HG03280 (cell line): Measurements from ENCODE around the gene GRB10.
"Not testable (repeated sequence)": the region's sequence is repeated elsewhere in the genome, so short reads cannot be mapped to it uniquely, and the experiment has no call there.

Experiments
- ATAC-seq: cut with Tn5 transposase; IDR thresholded peaks from one replicate; pipeline ENCODE4 v1.9.1; 2021; ENCODE audit warnings: mild to moderate bottlenecking, moderate library complexity; ENCODE audit not compliant: unreplicated experiment

Gene GRB10

GRCh38 chr7:50591098-50591479, 191.6 kb downstream of the GRB10 start:
- no peak for ATAC-seq

GRCh38 chr7:50590535-50590934, 192.2 kb downstream of the GRB10 start:
- no peak for ATAC-seq

GRCh38 chr7:50589364-50589763, 193.3 kb downstream of the GRB10 start:
- no peak for ATAC-seq

- ATAC-seq: no peak
These were observed 193.8 kb downstream of the GRB10 start for GRCh38 chr7:50588937-50589336.

GRCh38 chr7:50587737-50588136, 195.0 kb downstream of the GRB10 start:
- no peak for ATAC-seq

GRCh38 chr7:50584793-50585408, 197.8 kb downstream of the GRB10 start:
- no peak for ATAC-seq

DNA sequence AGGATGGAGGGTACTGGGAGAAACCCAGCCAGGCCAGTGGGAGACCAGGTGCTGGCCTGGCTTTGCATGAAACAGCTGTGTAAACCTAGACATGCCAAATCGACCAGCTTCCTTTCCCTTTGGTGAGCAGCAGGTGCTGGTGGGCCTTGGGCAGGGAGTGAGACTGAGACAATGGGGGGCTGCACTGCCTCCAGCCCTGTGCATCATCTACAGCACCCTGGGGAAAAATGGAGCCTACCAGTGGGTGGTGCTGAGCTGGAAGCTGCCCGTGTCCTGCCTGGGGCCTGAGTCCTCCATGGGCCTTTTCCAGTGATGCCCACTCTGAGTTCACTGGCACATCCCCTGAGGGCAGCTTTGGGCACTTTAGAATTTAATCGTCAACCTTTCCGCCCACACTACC, 198.3 kb downstream of the GRB10 start:
- no peak for ATAC-seq

- not testable (repeated sequence) for ATAC-seq
These were observed 199.4 kb downstream of the GRB10 start for GRCh38 chr7:50583295-50583694.

- not testable (repeated sequence) for ATAC-seq
These were observed 200.4 kb downstream of the GRB10 start for GRCh38 chr7:50582271-50582670.

GRCh38 chr7:50580666-50581065, 202.0 kb downstream of the GRB10 start:
- not testable (repeated sequence) for ATAC-seq

- ATAC-seq: no peak
These were observed 202.6 kb downstream of the GRB10 start for GRCh38 chr7:50580057-50580456.

GRCh38 chr7:50578105-50578504, 204.6 kb downstream of the GRB10 start:
- ATAC-seq: not testable (repeated sequence)

DNA sequence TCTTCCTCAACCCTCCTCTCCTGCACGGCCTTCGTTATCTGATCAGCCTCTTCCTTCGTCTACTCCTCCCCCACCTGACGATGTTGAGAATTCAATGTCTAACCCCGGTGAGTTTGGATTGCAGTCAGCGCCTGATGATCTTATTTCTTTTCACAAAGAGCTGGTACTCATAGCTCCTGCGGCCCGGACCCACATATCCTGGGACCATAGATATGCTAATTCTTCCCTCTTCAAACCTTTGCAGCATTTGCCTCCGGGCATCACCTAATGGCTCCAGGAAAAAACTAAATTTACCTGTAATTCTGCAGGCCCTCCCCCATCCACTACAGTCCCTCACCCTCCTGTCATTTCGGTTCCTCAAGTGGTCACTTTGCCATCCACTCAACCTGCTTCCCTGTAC, 205.1 kb downstream of the GRB10 start:
- ATAC-seq: no peak

DNA sequence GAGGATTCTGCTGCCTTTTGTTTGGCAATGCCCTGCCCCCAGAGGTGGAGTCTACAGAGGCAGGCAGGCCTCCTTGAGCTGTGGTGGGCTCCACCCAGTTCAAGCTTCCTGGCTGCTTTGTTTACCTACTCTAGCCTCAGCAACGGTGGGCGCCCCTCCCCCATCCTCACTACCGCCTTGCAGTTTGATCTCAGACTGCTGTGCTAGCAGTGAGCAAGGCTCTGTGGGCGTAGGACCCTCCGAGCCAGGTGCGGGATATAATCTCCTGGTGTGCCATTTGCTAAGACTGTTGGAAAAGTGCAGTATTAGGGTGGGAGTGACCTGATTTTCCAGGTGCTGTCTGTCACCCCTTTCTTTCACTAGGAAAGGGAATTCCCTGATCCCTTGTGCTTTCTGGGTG, 206.3 kb downstream of the GRB10 start:
- ATAC-seq: not testable (repeated sequence)

- no peak for ATAC-seq
These were observed 214.9 kb downstream of the GRB10 start for GRCh38 chr7:50567715-50568261.

GRCh38 chr7:50565977-50566376, 216.7 kb downstream of the GRB10 start:
- ATAC-seq: no peak

- no peak for ATAC-seq
These were observed 217.2 kb downstream of the GRB10 start for GRCh38 chr7:50565559-50565916.

DNA sequence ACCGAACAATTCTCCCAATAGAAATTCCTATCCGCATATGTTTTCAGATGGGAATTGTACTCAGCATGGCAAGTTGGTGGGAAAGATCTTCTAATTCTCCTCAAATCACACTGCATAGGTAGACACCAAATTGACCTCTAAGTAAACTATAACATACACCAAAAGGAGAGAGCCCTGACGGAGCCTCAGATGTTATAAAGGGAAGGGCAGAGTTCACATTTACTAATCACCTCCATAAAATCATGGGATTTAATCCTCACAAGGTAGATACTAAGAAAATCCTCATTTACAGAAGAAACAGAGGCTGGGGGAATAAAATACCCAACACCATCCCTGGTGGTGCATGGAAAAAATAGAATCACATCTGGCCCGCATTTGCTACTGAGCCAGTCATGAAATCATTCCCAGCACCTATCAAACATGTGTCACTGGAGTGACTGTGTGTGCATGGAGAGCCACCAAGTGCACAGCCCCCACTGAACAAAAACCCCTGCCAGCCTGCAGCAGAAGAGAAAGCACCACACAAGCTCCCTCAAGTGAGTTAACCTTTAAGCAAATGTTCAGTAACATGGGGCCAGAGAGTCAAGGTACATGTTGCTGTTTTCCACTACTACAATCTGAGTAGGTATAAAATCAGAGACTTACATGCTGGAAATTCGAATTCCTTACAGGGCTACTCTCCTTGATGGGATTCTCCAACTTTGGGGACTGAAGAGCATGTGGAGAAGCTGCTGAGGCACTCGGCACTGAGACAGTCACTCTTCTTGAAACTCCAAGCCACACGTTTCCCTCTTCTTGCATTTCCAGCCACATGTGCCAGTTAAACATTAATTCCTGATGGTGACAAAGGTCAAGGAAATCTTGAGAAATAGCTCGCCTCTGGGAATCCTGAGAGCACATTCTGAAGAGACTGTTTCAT, 217.8 kb downstream of the GRB10 start, which contains the start of gene DDC:
TSS of gene DDC (minus strand) at position 766 of the 919 bp plus-strand sequence. CDS start 21,320 bp downstream, outside the sequence.
- ATAC-seq: no peak

- ATAC-seq: no peak
These were observed 218.5 kb downstream of the GRB10 start for GRCh38 chr7:50564171-50564570.

DNA sequence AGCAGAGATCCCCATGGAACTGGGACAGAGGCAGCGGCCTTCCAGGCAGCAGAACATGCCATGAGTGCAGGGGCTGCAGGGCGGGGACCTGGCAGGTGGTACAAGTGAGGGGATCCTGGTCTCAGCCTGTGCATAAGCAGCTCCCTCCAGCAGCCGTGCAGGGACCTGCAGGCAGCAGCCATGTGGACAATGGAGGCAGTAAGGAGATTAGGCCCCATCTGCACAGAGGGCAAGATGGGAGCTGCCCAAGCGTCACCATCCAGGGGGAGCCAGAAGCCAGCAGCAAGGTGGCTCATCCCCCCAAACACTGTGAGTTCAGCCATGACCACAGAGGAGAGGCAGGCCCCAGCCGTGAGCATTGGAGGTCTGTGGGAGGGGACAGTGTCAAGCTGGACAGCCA, 220.6 kb downstream of the GRB10 start:
- no peak for ATAC-seq

DNA sequence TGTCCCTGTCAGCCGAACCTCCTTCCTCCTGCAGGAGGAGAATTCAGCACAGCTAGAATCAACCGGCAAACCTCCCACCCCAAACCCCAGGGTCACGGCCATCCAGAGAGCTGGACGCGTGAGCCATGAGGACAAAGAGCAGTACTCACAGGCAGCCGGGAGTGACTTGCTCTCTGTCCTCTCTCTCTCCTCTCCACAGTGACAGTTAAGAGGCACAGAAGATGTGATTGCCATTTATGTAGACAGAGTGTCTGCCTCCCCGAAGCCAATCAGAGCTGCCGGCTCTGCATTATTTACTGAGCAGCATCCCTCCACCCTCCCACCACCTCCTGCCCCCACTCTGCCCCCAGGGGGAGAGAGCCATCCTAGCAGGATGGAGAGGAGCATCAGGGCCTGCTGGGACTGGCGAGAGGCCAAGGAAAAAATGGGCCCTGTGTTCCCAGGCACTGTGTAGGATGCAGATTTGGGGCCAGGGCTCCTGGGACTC, 221.8 kb downstream of the GRB10 start:
- ATAC-seq: no peak

DNA sequence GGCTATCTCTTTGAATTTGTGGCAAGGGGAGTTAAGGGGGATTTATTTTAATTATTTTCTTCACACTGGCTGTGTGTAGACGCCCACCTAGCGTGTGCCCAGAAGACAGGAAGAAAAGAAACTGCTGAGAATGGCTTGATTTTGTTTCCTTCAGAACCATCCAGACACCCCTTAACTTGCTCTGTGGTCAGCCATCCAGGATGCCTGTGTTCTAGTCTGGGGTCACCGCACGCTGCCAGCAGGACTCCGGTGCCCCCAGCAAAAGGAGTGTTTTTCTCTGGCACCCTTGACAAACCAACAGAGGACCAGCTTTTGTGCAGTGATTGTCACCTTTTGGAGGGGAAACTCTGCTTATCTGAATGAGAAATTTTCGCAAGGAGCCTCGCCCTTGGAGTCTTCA, 222.8 kb downstream of the GRB10 start:
- ATAC-seq: no peak
